GM21825 (cell line): ENCODE data around the gene ARHGAP1.

Experiments used
- ATAC-seq: cut with Tn5 transposase; IDR thresholded peaks from one replicate; pipeline ENCODE4 v1.9.1; 2021; ENCODE audit warnings: mild to moderate bottlenecking, moderate library complexity; ENCODE audit not compliant: unreplicated experiment

The ARHGAP1 gene

GRCh38 chr11:46643531-46643930 lies 56.9 kb downstream of the ARHGAP1 start:
- ATAC-seq: no peak

GRCh38 chr11:46642627-46643335 lies 57.6 kb downstream of the ARHGAP1 start:
- ATAC-seq: no peak

GRCh38 chr11:46641639-46642038 lies 58.8 kb downstream of the ARHGAP1 start:
- no peak for ATAC-seq

DNA sequence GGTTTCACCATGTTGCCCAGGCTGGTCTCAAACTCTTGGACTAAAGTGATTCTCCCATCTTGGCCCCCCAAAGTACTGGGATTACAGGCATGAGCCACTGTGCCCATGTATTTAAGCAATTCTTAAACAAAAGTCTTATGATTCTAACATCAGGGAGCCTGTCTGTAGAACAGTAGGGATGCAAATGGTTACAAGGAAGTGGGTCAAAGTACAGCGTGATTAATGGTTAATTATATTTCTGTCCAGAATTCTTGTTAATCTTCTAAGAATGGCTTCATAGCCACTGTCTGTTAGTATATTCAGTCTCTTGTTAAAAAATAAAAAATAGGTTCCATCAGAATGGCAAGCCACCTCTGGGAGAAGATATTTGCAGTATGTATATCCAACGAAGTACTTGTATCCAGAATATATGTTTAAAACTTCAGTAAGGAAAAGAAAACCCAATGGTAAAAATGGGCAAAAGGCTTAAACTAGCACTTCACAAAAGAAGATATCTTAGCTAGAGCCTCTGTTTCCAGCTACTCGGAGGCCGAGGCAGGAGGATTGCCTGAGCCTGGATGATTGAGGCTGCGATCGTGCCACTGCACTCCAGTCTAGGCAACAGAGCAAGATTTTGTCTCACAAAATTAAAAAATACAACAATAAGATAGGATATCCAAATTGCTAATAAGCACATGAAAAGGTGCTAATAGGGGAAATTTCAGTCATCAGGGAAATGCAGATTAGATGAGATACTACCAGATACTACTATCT lies 60.2 kb downstream of the ARHGAP1 start:
- no peak for ATAC-seq

DNA sequence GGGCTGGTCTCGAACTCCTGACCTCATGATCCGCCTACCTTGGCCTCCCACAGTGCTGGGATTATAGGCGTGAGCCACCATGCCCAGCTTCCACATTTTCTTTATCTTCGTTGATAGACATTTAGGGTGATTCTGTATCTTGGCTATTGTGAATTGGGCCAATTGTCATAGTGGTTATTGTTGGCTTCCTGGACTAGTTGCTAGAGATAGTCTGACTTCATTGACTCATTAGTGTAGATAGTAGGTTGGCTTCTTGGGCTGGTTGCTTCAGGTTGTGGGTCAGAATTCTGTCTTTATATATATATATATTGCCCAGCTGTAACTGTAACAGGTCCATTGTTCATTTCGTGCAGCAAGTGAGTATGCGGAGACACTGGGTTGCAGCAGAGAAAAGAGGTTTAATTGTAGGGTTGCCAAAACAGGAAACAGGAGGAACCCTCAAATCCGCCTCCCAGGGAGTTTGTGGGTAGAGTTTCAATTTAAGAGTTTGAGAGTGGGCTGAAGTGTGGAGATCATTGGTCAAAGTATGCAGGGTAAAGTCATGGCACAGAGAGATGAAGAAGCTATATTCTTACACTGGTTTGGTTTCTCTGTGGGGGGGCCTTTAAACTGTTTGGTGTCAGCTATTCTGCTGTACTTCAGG lies 61.1 kb downstream of the ARHGAP1 start:
- ATAC-seq: no peak

- ATAC-seq: no peak
Observed at GRCh38 chr11:46637546-46637945, 62.9 kb downstream of the ARHGAP1 start.

- ATAC-seq: no peak
Observed at GRCh38 chr11:46635557-46636139, 64.8 kb downstream of the ARHGAP1 start.

DNA sequence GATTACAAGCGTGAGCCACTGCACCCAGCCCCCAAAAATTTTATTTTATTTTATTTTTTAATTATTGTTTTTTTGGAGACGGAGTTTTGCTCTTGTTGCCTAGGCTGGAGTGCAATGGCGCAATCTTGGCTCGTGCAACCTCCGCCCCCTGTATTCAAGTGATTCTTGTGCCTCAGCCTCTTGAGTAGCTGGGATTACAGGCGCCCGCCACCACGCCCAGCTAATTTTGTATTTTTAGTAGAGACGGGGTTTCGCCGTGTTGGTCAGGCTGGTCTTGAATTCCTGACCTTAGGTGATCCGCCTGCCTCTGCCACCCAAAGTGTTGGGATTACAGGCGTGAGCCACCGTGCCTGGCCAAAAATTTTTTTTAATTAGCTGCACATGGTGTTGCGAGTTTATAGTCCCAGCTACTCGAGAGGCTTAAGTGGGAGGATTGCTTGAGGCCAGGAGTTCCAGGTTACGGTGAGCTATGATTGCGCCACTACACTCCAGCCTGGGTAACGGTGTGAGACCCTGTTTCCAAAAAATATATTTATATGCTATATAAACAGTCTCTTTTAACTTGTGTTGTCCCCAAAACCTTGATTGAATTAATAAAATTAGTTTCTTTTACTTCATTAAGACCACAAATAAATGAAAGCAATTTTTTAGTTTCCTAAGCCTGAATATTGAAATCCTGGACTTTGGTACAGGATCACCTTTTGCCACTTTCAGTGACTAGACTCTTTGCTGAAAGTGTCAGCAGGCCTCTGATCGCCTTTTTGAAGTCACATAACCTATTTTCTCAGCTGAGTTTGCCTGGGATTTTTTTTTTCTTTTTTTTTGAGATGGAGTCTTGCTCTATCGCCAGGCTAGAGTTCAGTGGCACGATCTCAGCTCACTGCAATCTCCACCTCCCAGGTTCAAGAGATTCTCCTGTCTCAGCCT lies 66.9 kb downstream of the ARHGAP1 start:
- ATAC-seq: no peak

GRCh38 chr11:46632502-46632901 lies 67.9 kb downstream of the ARHGAP1 start:
- ATAC-seq: no peak

- ATAC-seq: no peak
Observed at GRCh38 chr11:46631676-46632075, 68.7 kb downstream of the ARHGAP1 start.

DNA sequence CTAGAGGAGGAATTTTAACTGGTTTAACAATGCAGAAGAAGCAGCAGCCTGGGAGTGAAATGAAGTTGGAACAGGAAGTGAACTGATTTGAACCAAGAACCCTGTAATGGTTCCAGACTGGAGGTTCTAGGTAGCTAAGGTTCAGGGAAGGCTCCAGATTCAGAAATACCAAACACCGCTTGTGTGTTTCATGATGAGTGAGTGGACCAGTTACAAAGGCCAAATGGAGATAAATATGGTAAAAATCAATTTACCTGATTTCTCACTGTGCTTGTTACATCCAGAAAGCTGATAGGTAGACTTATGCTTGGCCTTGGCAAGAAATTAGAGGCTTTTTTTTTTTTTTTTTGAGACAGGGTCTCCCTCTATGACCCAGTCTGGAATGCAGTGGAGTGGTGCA lies 70.2 kb downstream of the ARHGAP1 start:
- no peak for ATAC-seq

DNA sequence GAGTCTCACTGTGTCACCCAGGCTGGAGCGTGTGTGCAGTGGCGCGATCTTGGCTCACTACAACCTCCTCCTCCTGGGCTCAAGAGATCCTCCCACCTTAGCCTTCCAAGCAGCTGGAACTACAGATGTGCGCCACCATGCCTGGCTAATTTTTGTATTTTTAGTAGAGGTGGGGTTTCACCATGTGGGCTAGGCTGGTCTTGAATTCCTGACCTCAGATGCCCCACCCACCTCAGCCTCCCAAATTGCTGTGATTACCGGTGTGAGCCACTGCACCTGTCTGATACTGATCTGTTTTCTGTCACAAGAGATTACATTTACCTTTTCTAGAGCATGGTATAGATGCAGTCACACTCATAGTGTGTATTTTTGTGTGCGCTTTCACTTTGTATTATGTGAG lies 71.5 kb downstream of the ARHGAP1 start:
- no peak for ATAC-seq
